Ishikawa (cell line): ENCODE measurements around the gene PIBF1.

Source experiments
- CEBPB ChIP-seq: IDR thresholded peaks from 2 replicates; pipeline ENCODE4 v1.6.1; 2012
- CREB1 ChIP-seq: IDR thresholded peaks from 2 replicates; pipeline ENCODE4 v1.6.1; 2012; ENCODE audit warnings: low read depth
- EGR1 ChIP-seq: IDR thresholded peaks from 2 replicates; pipeline ENCODE4 v1.6.1; 2012
- EP300 ChIP-seq: IDR thresholded peaks from 2 replicates; pipeline ENCODE4 v1.6.1; 2012; ENCODE audit warnings: borderline replicate concordance
- FOXM1 ChIP-seq: IDR thresholded peaks from 2 replicates; pipeline ENCODE4 v1.6.1; 2012; ENCODE audit warnings: low read depth, borderline replicate concordance
- RAD21 ChIP-seq: IDR thresholded peaks from 2 replicates; pipeline ENCODE4 v1.6.1; 2012; ENCODE audit warnings: low read depth
- TAF1 ChIP-seq: IDR thresholded peaks from 2 replicates; pipeline ENCODE4 v1.6.1; 2012; ENCODE audit warnings: low read depth, mild to moderate bottlenecking
- TEAD4 ChIP-seq: IDR thresholded peaks from 2 replicates; pipeline ENCODE4 v1.6.1; 2012
- YY1 ChIP-seq: IDR thresholded peaks from 2 replicates; pipeline ENCODE4 v1.6.1; 2012; ENCODE audit warnings: low read depth
- ZBTB7A ChIP-seq: IDR thresholded peaks from 2 replicates; pipeline ENCODE4 v1.6.1; 2012; ENCODE audit warnings: low read depth
- TF ChIP-seq, protein P1 (sequence below): IDR thresholded peaks from 2 replicates; pipeline ENCODE4 v1.6.1; 2012; ENCODE audit warnings: low read depth, mild to moderate bottlenecking
- TF ChIP-seq, protein P2 (sequence below): IDR thresholded peaks from 2 replicates; pipeline ENCODE4 v1.6.1; 2012

DNA sequence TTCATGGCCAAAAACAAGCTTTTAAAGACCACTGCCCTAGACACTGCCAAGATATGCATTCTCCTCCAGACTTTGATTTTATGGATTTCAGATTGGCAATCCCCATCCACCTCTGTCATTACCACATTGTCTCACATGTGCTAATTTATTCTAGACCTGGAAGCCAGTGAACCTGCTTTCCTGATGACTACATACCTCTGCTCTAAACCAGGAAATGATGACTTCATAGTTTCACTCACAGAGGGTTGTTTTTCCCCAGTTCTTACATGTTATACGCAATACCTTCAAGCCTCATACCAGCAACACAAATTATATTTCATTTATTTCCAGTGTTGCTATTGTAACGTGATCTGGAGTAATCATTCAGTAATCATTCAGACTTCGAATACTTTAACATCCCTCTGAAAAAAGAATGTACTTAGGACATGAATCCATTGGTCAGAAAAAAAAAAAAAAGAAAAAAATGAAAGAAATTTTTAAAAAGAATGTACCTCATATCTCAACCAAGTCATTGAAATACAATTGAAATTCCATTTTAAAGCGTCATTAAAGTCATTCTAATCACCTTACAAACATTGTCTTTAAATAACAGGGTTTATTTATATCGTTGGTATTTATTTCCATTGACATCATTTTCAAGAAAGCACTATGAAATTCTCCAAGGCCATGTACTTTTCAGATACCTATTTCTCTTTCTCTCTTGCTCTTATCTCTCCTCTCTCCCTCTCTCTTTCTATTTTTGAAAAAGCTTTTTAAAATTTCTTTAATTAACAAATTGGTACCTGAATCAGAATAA lies 243.5 kb downstream of the PIBF1 start:
- TF ChIP-seq YY1 (no peak), RAD21 (no peak), EGR1 (no peak), EP300 (no peak), CREB1 (no peak), FOXM1 (no peak), ZBTB7A (no peak), TAF1 (no peak), CEBPB (no peak), TEAD4 (no peak)
- TF ChIP-seq, protein P1, sequence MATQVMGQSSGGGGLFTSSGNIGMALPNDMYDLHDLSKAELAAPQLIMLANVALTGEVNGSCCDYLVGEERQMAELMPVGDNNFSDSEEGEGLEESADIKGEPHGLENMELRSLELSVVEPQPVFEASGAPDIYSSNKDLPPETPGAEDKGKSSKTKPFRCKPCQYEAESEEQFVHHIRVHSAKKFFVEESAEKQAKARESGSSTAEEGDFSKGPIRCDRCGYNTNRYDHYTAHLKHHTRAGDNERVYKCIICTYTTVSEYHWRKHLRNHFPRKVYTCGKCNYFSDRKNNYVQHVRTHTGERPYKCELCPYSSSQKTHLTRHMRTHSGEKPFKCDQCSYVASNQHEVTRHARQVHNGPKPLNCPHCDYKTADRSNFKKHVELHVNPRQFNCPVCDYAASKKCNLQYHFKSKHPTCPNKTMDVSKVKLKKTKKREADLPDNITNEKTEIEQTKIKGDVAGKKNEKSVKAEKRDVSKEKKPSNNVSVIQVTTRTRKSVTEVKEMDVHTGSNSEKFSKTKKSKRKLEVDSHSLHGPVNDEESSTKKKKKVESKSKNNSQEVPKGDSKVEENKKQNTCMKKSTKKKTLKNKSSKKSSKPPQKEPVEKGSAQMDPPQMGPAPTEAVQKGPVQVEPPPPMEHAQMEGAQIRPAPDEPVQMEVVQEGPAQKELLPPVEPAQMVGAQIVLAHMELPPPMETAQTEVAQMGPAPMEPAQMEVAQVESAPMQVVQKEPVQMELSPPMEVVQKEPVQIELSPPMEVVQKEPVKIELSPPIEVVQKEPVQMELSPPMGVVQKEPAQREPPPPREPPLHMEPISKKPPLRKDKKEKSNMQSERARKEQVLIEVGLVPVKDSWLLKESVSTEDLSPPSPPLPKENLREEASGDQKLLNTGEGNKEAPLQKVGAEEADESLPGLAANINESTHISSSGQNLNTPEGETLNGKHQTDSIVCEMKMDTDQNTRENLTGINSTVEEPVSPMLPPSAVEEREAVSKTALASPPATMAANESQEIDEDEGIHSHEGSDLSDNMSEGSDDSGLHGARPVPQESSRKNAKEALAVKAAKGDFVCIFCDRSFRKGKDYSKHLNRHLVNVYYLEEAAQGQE: no peak
- TF ChIP-seq, protein P2, sequence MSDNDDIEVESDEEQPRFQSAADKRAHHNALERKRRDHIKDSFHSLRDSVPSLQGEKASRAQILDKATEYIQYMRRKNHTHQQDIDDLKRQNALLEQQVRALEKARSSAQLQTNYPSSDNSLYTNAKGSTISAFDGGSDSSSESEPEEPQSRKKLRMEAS: no peak
